HepG2 (cell line): ENCODE data around the gene HYLS1.

ENCODE experiments used
- RCOR2 ChIP-seq: IDR thresholded peaks from 2 replicates; pipeline ENCODE4 v1.6.1; 2016; ENCODE audit warnings: missing biosample characterization, missing genetic modification reagents
- TF ChIP-seq, protein P1 (sequence below): sonication (generic); formaldehyde crosslinking; IDR thresholded peaks from 2 replicates; pipeline ENCODE4 v1.4.0; 2020; ENCODE audit warnings: mild to moderate bottlenecking, missing genetic modification reagents

- TF ChIP-seq RCOR2 (CRISPR knock-in tag) = no peak
- TF ChIP-seq, protein P1, sequence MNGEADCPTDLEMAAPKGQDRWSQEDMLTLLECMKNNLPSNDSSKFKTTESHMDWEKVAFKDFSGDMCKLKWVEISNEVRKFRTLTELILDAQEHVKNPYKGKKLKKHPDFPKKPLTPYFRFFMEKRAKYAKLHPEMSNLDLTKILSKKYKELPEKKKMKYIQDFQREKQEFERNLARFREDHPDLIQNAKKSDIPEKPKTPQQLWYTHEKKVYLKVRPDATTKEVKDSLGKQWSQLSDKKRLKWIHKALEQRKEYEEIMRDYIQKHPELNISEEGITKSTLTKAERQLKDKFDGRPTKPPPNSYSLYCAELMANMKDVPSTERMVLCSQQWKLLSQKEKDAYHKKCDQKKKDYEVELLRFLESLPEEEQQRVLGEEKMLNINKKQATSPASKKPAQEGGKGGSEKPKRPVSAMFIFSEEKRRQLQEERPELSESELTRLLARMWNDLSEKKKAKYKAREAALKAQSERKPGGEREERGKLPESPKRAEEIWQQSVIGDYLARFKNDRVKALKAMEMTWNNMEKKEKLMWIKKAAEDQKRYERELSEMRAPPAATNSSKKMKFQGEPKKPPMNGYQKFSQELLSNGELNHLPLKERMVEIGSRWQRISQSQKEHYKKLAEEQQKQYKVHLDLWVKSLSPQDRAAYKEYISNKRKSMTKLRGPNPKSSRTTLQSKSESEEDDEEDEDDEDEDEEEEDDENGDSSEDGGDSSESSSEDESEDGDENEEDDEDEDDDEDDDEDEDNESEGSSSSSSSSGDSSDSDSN (CRISPR knock-in tag) = peak; percentile 43
Observed at GRCh38 chr11:125941619-125942611, 54.4 kb downstream of the HYLS1 start.
